ENCODE measurements around the gene HOXB3.

- TF ChIP-seq POLR2A (IDR thresholded peaks at IDR 0.05), result no peak
- no peak for TF ChIP-seq CTCF (IDR thresholded peaks at IDR 0.05)
- TF ChIP-seq POLR2AphosphoS5 (IDR thresholded peaks at IDR 0.05), result no peak
These were observed 59.7 kb downstream of the HOXB3 start for GRCh38 chr17:48530208-48530886.
